Endothelial cell of umbilical vein (primary cell): ENCODE results near the gene GRIA4. TPM values are rescaled to one million over a fixed set of nuclear protein-coding genes. Genes with fewer than 3 reads are reported as not detected.

Experiments used
- BruUV-seq: library from RNA; stranded (reverse); fragments of 400-500 nt; replicated peaks from 2 replicates; lab custom pipeline; 2021; lab: Mats Ljungman, UMichigan
- CTCF ChIA-PET: fragments of 300-600, 350-600 bp; sonication (Branson Sonifier 250); formaldehyde crosslinking; loops from one replicate; lab custom pipeline; 2021; ENCODE audit warnings: antibody characterized with exemption, inconsistent platforms; lab: Charles Lee
- POLR2A ChIA-PET: fragments of 300-600, 350-600 bp; sonication (Branson Sonifier 250); formaldehyde crosslinking; loops from one replicate; lab custom pipeline; 2021; ENCODE audit warnings: antibody characterized with exemption, inconsistent platforms; lab: Charles Lee
- DNase-seq: peaks from one replicate; pipeline ENCODE4 v3.0.0-alpha.2; 2011; ENCODE audit warnings: low read depth, low spot score
- FAIRE-seq: peaks from 2 replicates; lab custom pipeline; 2011; peaks lifted over from hg19 to GRCh38; lab: Jason Lieb, UNC
- H2AFZ ChIP-seq: 2 replicates; pipeline ENCODE4 v1.6.0; 2012; ENCODE audit warnings: low read depth, low read length, control low read depth, inconsistent platforms
- H3K27ac ChIP-seq: 2 replicates; pipeline ENCODE4 v1.5.1; 2011; ENCODE audit warnings: low read depth, mild to moderate bottlenecking, control low read depth, low read length, moderate library complexity; ENCODE audit not compliant: insufficient read depth
- H3K27me3 ChIP-seq, 2 experiments: 2 replicates each; pipeline versions ENCODE4 v1.6.0 to v1.6.1; 2011; ENCODE audit warnings: low read length in 2 of 2, mixed read lengths in 1 of 2; ENCODE audit not compliant: control insufficient read depth in 2 of 2, insufficient read depth in 2 of 2
- H3K36me3 ChIP-seq, 2 experiments: 2 replicates in 1 of 2; 3 replicates in 1 of 2; pipeline ENCODE4 v1.5.1; 2011; ENCODE audit warnings: low read length in 2 of 2, mild to moderate bottlenecking in 1 of 2, moderate library complexity in 1 of 2; ENCODE audit not compliant: control insufficient read depth in 2 of 2, insufficient read depth in 2 of 2; ENCODE audit errors: extremely low read depth in 1 of 2
- H3K4me1 ChIP-seq: 3 replicates; pipeline ENCODE4 v1.5.1; 2011; ENCODE audit warnings: mild to moderate bottlenecking, low read length; ENCODE audit not compliant: control insufficient read depth, insufficient read depth; ENCODE audit errors: extremely low read depth
- H3K4me2 ChIP-seq: 2 replicates; pipeline ENCODE4 v1.6.1; 2011; ENCODE audit warnings: low read length, control low read depth, mixed read lengths; ENCODE audit not compliant: insufficient read depth
- H3K4me3 ChIP-seq, 3 experiments: fragments of 200-600 bp in 1 of 3; sonication (generic), shearing (Covaris generic) in 1 of 3; replicated peaks in 1 of 3; 2 replicates each; pipeline ENCODE4 v1.5.1; 2011 to 2016; ENCODE audit warnings: control low read depth in 3 of 3, low read length in 3 of 3, mild to moderate bottlenecking in 2 of 3, inconsistent platforms in 1 of 3, low read depth in 1 of 3, moderate library complexity in 1 of 3; ENCODE audit not compliant: insufficient read depth in 1 of 3
- H3K79me2 ChIP-seq: 2 replicates; pipeline ENCODE4 v1.6.0; 2012; ENCODE audit warnings: low read length, inconsistent platforms; ENCODE audit not compliant: control insufficient read depth, insufficient read depth
- H3K9ac ChIP-seq: replicated peaks from 2 replicates; pipeline ENCODE3; 2011; ENCODE audit warnings: low read length, control low read depth; ENCODE audit not compliant: insufficient read depth; ENCODE audit errors: extremely low read depth
- H3K9me1 ChIP-seq: replicated peaks from 3 replicates; pipeline ENCODE4 v1.6.0; 2011; ENCODE audit warnings: mild to moderate bottlenecking, low read length; ENCODE audit not compliant: control insufficient read depth, insufficient read depth; ENCODE audit errors: extremely low read depth
- H3K9me3 ChIP-seq: replicated peaks from 2 replicates; pipeline ENCODE4 v1.5.1; 2012; ENCODE audit warnings: low read length, inconsistent platforms; ENCODE audit not compliant: control insufficient read depth, insufficient read depth
- H4K20me1 ChIP-seq: replicated peaks from 2 replicates; pipeline ENCODE3; 2011; ENCODE audit warnings: mild to moderate bottlenecking, low read length; ENCODE audit not compliant: control insufficient read depth, insufficient read depth; ENCODE audit errors: extremely low read depth
- EZH2 ChIP-seq: IDR thresholded peaks from 2 replicates; pipeline ENCODE4 v1.6.1; 2012; ENCODE audit warnings: borderline replicate concordance, low read depth, mild to moderate bottlenecking, moderate library complexity, low read length, inconsistent platforms; ENCODE audit not compliant: severe bottlenecking
- FOS ChIP-seq: IDR thresholded peaks from 2 replicates; pipeline ENCODE4 v1.6.1; 2011; ENCODE audit warnings: mild to moderate bottlenecking, low read length, moderate library complexity, borderline replicate concordance; ENCODE audit not compliant: insufficient read depth
- GATA2 ChIP-seq: IDR thresholded peaks from 2 replicates; pipeline ENCODE4 v1.7.0; 2011; ENCODE audit warnings: low read depth, mild to moderate bottlenecking, moderate library complexity, mixed read lengths, low read length; ENCODE audit not compliant: insufficient read length, insufficient read depth
- JUN ChIP-seq: IDR thresholded peaks from 2 replicates; pipeline ENCODE4 v1.6.1; 2011; ENCODE audit warnings: borderline replicate concordance, low read depth; ENCODE audit not compliant: insufficient read length, insufficient read depth
- MYC ChIP-seq: IDR thresholded peaks from one replicate; pipeline ENCODE4 v1.6.1; 2011; ENCODE audit warnings: mild to moderate bottlenecking, low read depth, low read length
- POLR2A ChIP-seq: IDR thresholded peaks from 2 replicates; pipeline ENCODE4 v1.6.1; 2012; ENCODE audit warnings: low read depth, mild to moderate bottlenecking, control low read depth, low read length
- POLR2AphosphoS5 ChIP-seq: IDR thresholded peaks from 2 replicates; pipeline ENCODE4 v1.6.1; 2012; ENCODE audit warnings: low read depth, mild to moderate bottlenecking, control low read depth, low read length, moderate library complexity; ENCODE audit not compliant: insufficient read depth
- dilution Hi-C: fragments of 300-500 bp; cut with MboI; formaldehyde crosslinking; loops from one replicate; pipeline ENCODE4 v1.15.0; 2019; ENCODE audit warnings: low sequenced_read_pairs; ENCODE audit not compliant: extremely low pct_ligation_motif_present
- intact Hi-C: fragments of 100-400 bp; cut with micrococcal nuclease; formaldehyde crosslinking; loops from one replicate; pipeline ENCODE4 v1.10.0; 2022
- polyA plus RNA-seq, 4 experiments: library from polyadenylated mRNA; depleted of rRNA in 3 of 4; stranded (reverse) in 3 of 4; unstranded in 1 of 4; fragments of >200 nt; gene quantifications; 2 replicates each; pipeline versions ENCODE4 v1.2.1 to v1.2.3, GENCODE V29; 2011 to 2012; ENCODE audit warnings: missing spikeins in 1 of 4
- total RNA-seq: library from RNA; stranded (reverse); gene quantifications from 2 replicates; pipeline ENCODE4 v1.2.3, GENCODE V29; 2021
- TF ChIP-seq, protein P1 (sequence below), 2 donors: IDR thresholded peaks; 1 replicate in 1 of 2; 2 replicates in 1 of 2; pipeline ENCODE4 v1.5.1; 2011; ENCODE audit warnings: low read length in 2 of 2, mild to moderate bottlenecking in 2 of 2, moderate library complexity in 2 of 2, control low read depth in 1 of 2, inconsistent platforms in 1 of 2, low read depth in 1 of 2; ENCODE audit not compliant: insufficient read depth in 1 of 2; ENCODE audit errors: extremely low read depth in 1 of 2
- TF ChIP-seq, protein P2 (sequence below): IDR thresholded peaks from 2 replicates; pipeline ENCODE4 v1.6.1; 2011; ENCODE audit not compliant: insufficient read depth, insufficient read length

Gene GRIA4
- total and polyA plus RNA-seq, 2 donors (not counting 3 experiments of a cell fraction or from before 2014, with no cell fraction given), result not detected

DNA sequence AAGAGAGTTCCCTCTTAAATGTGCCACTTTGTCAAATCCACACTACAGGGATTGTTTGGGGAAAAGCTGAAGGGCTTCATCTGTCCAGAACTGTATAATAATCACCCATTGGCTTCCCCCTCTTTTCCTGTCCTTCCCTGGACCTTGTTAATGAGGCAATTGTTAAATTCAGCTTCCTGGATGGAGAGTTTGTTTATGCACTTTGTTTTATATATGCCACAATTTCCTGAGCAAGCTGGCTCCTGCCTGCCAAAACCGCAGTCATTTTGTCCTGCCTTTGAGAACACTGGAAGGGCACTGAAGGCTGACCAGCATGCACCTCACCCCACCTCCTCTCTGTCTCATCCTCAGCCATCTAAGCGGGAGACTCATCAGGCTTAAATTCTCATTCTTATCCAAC lies 325.9 kb downstream of the GRIA4 start:
- H3K27me3 ChIP-seq, result peaks cover 1 to 7% of the 10 kb centered on the region in 2 experiments
- H2AFZ ChIP-seq, result no peak overlapping the region
- H3K9me3 ChIP-seq, result no peaks in the 10 kb centered on the region
- H3K27ac ChIP-seq, result no peak overlapping the region
- H3K4me1 ChIP-seq, result peaks cover 32% of the 10 kb centered on the region
- CTCF ChIA-PET, result interaction anchor here (1.7 kb wide), 1 partner anchor 12 kb away, joined by 3 read pairs; no protein-coding TSS in a partner anchor
- no peaks in the 10 kb centered on the region for H3K36me3 ChIP-seq
- FAIRE-seq (peak; percentile 88), DNase-seq (peak; percentile 78)
- H3K9me1 ChIP-seq, result no peaks in the 10 kb centered on the region
- H3K79me2 ChIP-seq, result no peaks in the 10 kb centered on the region
- POLR2A ChIA-PET, result no interaction called here
- H3K4me3 ChIP-seq, result no peak overlapping the region
- H3K4me2 ChIP-seq, result peak overlapping the region; percentile 18
- peak; percentile 84 for TF ChIP-seq POLR2AphosphoS5
- TF ChIP-seq EZH2, result no peak
- TF ChIP-seq, protein P1, sequence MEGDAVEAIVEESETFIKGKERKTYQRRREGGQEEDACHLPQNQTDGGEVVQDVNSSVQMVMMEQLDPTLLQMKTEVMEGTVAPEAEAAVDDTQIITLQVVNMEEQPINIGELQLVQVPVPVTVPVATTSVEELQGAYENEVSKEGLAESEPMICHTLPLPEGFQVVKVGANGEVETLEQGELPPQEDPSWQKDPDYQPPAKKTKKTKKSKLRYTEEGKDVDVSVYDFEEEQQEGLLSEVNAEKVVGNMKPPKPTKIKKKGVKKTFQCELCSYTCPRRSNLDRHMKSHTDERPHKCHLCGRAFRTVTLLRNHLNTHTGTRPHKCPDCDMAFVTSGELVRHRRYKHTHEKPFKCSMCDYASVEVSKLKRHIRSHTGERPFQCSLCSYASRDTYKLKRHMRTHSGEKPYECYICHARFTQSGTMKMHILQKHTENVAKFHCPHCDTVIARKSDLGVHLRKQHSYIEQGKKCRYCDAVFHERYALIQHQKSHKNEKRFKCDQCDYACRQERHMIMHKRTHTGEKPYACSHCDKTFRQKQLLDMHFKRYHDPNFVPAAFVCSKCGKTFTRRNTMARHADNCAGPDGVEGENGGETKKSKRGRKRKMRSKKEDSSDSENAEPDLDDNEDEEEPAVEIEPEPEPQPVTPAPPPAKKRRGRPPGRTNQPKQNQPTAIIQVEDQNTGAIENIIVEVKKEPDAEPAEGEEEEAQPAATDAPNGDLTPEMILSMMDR (IDR thresholded peaks at IDR 0.05; ENCODE audit: extremely low read depth in 1 of 2, insufficient read depth in 1 of 2, low read depth in 1 of 2, low read length in 2 of 2), result no peak
- TF ChIP-seq GATA2, result peak; percentile 43
- no peak for TF ChIP-seq MYC
- no peak for TF ChIP-seq POLR2A
- no peak for TF ChIP-seq JUN
- peak; percentile 43 for TF ChIP-seq FOS
- TF ChIP-seq, protein P2, sequence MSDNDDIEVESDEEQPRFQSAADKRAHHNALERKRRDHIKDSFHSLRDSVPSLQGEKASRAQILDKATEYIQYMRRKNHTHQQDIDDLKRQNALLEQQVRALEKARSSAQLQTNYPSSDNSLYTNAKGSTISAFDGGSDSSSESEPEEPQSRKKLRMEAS, result no peak
- no TSS peak for BruUV-seq
- dilution Hi-C loops, result no loop called here
- no peak overlapping the region for H3K9ac ChIP-seq
- intact Hi-C loops, result loop anchor here (1.0 to 5.0 kb wide), 4 partner anchors 77 to 1233 kb away; partner anchors contain the start of genes AASDHPPT, CARD16 and KBTBD3
- H4K20me1 ChIP-seq, result no peaks in the 10 kb centered on the region
